HuH-7.5 (cell line): Measurements from ENCODE around the gene SLC6A13.
A peak's percentile ranks its signal among the peaks of the same experiment; 100 is the strongest.
"Not testable (repeated sequence)": the region's sequence is repeated elsewhere in the genome, so short reads cannot be mapped to it uniquely, and the experiment has no call there.

Source experiments
- DNase-seq: peaks from one replicate; pipeline ENCODE4 v3.0.0; 2011; ENCODE audit warnings: low spot score

Gene SLC6A13

GRCh38 chr12:197911-198695 lies 64.5 kb downstream of the SLC6A13 start:
- no peak for DNase-seq

GRCh38 chr12:197347-197746 lies 65.3 kb downstream of the SLC6A13 start:
- no peak for DNase-seq

GRCh38 chr12:196436-196835 lies 66.2 kb downstream of the SLC6A13 start:
- no peak for DNase-seq

GRCh38 chr12:195951-196350 lies 66.7 kb downstream of the SLC6A13 start:
- no peak for DNase-seq

- no peak for DNase-seq
Measured at GRCh38 chr12:195156-195555, 67.5 kb downstream of the SLC6A13 start.

GRCh38 chr12:194276-194675 lies 68.4 kb downstream of the SLC6A13 start:
- DNase-seq = no peak

- no peak for DNase-seq
Measured at GRCh38 chr12:193261-193660, 69.4 kb downstream of the SLC6A13 start.

- no peak for DNase-seq
Measured at GRCh38 chr12:191541-191940, 71.1 kb downstream of the SLC6A13 start.

- no peak for DNase-seq
Measured at GRCh38 chr12:190881-191280, 71.8 kb downstream of the SLC6A13 start.

- no peak for DNase-seq
Measured at GRCh38 chr12:189622-189962, 73.0 kb downstream of the SLC6A13 start.

GRCh38 chr12:188910-189621 lies 73.6 kb downstream of the SLC6A13 start:
- peak; percentile 98 for DNase-seq

GRCh38 chr12:187986-188909 lies 74.4 kb downstream of the SLC6A13 start:
- not testable (repeated sequence) for DNase-seq

GRCh38 chr12:186006-186625 lies 76.5 kb downstream of the SLC6A13 start:
- no peak for DNase-seq

GRCh38 chr12:185576-185955 lies 77.1 kb downstream of the SLC6A13 start:
- no peak for DNase-seq

GRCh38 chr12:184811-185575 lies 77.6 kb downstream of the SLC6A13 start:
- DNase-seq = no peak

- DNase-seq = no peak
Measured at GRCh38 chr12:182381-182892, 80.2 kb downstream of the SLC6A13 start.

- DNase-seq = no peak
Measured at GRCh38 chr12:181921-182320, 80.7 kb downstream of the SLC6A13 start.

- no peak for DNase-seq
Measured at GRCh38 chr12:180445-180844, 82.2 kb downstream of the SLC6A13 start.

GRCh38 chr12:179885-180284 lies 82.8 kb downstream of the SLC6A13 start:
- DNase-seq = no peak

GRCh38 chr12:179131-179884 lies 83.3 kb downstream of the SLC6A13 start:
- no peak for DNase-seq

- no peak for DNase-seq
Measured at GRCh38 chr12:178829-179109, 83.9 kb downstream of the SLC6A13 start.
